Activated naive CD8-positive, alpha-beta T cell treated with anti-CD3 and anti-CD28 coated beads, Interleukin-2, amount 50 U/mL, for 24 hours (primary cell): Measurements from ENCODE around the gene PRRT4.

Experiments used
- ATAC-seq: fragments of 150-1000 bp; cut with Tn5 transposase; one replicate; pipeline ENCODE4 v1.10.0; 2021
- DNase-seq: peaks from one replicate; pipeline ENCODE4 v3.0.0; 2021
- H3K27ac Mint-ChIP-seq: one replicate; pipeline ENCODE4 v1.8.0; 2021; ENCODE audit warnings: mild to moderate bottlenecking, mixed read lengths
- H3K27me3 Mint-ChIP-seq: one replicate; pipeline ENCODE4 v1.8.0; 2021; ENCODE audit warnings: mixed read lengths
- H3K36me3 Mint-ChIP-seq: one replicate; pipeline ENCODE4 v1.8.0; 2021; ENCODE audit warnings: low read depth, mixed read lengths
- H3K4me1 Mint-ChIP-seq: one replicate; pipeline ENCODE4 v1.8.0; 2021; ENCODE audit warnings: mixed read lengths
- H3K4me3 Mint-ChIP-seq: one replicate; pipeline ENCODE4 v1.8.0; 2021; ENCODE audit warnings: mild to moderate bottlenecking, moderate library complexity, mixed read lengths
- H3K9me3 Mint-ChIP-seq: one replicate; pipeline ENCODE4 v1.8.0; 2021; ENCODE audit warnings: mixed read lengths

PRRT4 gene

DNA sequence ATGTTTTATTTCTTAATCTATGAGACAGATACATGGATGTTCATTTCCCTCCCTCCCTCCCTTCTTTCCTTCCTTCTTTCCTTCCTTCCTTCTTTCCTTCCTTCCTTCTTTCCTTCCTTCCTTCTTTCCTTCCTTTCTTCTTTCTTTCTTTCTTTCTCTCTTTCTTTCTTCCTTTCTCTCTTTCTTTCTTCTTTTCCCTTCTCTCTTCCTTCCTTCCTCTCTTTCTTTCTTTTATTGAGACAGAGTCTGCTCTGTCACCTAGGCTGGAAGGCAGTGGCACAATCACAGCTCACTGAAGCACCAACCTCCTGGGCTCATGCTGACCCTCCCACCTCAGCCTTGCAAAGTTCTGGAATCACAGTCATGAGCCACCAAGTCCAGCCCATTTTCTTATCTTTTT, 5.5 kb upstream of the PRRT4 start:
- Mint-ChIP-seq H3K4me1 (peaks cover 10% of the 10 kb centered on the region), H3K27me3 (peaks cover 48% of the 10 kb centered on the region), H3K9me3 (no peaks in the 10 kb centered on the region), H3K4me3 (no peak overlapping the region), H3K27ac (no peak overlapping the region), H3K36me3 (no peaks in the 10 kb centered on the region)
- DNase-seq: no peak
- no peak for ATAC-seq

DNA sequence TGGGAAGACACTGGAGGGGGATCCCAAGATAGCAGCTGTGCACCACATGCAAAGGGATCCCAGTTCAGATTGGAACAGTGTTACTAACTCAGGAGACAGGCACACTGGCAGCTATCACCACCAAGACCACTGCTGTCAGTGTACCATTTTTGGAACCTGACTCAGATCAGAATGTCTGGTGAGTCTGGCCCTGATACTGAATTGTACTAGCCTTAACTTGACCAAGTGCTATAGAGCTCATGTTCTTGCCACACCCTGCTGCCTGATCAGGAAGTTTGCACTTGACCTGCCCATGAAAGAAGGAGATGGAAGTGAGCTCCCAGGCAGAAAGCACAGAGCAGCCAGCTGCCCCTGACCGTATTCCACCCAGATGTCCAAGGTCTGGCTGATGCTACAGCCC, 4.8 kb upstream of the PRRT4 start:
- Mint-ChIP-seq H3K9me3 (no peaks in the 10 kb centered on the region), H3K27me3 (peaks cover 51% of the 10 kb centered on the region), H3K27ac (no peak overlapping the region), H3K4me1 (peaks cover 12% of the 10 kb centered on the region), H3K4me3 (no peak overlapping the region), H3K36me3 (no peaks in the 10 kb centered on the region)
- ATAC-seq: no peak
- no peak for DNase-seq

DNA sequence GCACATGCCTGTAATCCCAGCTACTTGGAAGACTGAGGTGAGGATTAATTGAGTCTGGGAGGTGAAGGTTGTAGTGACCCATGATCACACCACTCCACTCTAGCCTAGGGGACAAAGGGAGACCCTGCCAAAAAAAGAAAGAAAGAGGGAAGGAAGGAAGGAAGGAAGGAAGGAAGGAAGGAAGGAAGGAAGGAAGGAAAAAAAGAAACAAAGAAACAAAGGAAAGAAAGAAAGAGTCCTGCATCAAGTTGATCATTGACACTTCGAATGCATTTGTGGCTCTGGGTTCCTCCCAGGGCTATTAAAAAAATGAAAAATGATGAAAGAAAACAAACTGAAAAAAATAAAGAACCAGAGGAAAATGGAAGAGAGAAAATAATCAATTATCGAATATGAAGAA, 3.9 kb upstream of the PRRT4 start:
- DNase-seq (no peak), ATAC-seq (no peak)
- Mint-ChIP-seq H3K27me3 (peaks cover 58% of the 10 kb centered on the region), H3K27ac (no peak overlapping the region), H3K4me3 (no peak overlapping the region), H3K9me3 (no peaks in the 10 kb centered on the region), H3K4me1 (peaks cover 18% of the 10 kb centered on the region), H3K36me3 (no peaks in the 10 kb centered on the region)

DNA sequence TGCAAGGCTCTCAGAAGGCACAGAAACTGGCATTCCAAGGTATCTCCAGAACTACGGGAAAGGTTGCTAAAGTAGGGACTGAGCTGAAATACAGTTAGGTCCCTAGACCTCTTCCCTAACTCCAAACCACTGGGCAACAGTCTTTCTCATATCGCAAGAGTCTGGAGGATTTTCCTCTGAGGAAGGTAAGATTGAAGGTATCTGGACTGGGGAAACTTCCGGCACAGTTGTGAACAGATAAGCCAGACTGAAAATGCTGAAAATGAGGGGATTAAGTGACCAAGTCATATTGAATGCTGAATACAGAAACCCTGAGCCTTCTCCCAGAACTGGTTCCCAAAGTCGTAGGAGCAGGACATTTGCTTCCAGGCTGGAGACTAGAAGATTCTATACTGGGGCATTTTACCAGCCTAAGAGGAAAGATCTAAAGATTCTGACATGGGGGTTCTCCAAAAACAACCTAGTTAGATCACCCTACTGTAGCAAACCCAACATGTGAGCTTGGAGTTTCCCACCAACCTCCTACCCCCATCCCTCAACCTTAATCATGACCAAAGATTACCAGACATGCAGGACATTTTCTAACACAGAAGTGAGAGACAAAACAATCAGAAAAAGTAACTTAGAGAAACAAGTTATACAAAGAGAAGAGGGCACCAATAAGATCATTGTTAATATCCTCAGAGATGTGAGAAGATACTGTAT, 2.8 kb upstream of the PRRT4 start:
- ATAC-seq (no peak), DNase-seq (no peak)
- H3K27me3 Mint-ChIP-seq: peaks cover 69% of the 10 kb centered on the region
- no peak overlapping the region for H3K27ac Mint-ChIP-seq
- H3K4me1 Mint-ChIP-seq: peaks cover 18% of the 10 kb centered on the region
- H3K36me3 Mint-ChIP-seq: no peaks in the 10 kb centered on the region
- no peaks in the 10 kb centered on the region for H3K9me3 Mint-ChIP-seq
- no peak overlapping the region for H3K4me3 Mint-ChIP-seq

DNA sequence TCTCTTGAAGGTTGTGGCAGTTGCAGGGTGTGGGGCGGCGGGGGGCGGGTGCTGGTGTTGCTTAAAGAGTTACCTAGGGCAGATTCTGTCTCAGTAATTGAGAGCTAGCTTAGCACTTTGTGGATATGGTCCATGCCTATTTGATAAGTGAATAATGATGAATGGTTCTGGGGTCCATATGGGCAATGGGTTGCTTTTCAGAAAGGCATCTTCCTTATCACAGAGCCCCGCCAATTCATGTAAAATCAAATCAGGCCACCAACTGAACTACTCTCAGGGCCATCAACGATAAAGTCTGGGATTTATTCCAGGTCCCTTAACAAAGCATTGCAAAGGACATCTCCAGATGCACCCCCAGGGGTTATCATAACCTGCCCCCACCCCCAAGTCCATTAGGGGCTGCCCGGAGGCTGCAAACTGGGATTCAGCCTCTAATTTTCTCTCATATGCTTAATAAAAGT, 1.8 kb upstream of the PRRT4 start:
- Mint-ChIP-seq H3K27me3 (peaks cover 77% of the 10 kb centered on the region), H3K4me3 (no peak overlapping the region), H3K36me3 (no peaks in the 10 kb centered on the region), H3K4me1 (peaks cover 18% of the 10 kb centered on the region), H3K9me3 (no peaks in the 10 kb centered on the region), H3K27ac (no peak overlapping the region)
- no peak for ATAC-seq
- no peak for DNase-seq

DNA sequence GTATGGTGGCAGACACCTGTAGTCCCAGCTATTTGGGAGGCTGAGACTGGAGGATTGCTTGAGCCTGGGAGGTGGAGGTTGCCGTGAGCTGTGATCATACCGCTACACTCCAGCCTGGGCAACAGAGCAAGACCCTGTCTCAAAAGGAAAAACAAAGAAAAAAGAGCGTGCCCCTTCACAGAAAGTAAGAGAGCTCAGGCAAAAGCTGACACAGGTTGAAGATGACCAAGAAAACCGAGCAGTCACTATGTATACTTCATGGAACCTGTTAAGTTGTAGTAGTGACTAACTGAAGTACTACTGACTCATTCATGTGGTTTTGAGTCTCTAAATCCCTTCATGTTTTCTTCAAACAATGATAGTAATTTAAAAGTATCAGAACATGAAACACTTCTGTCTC, 1.2 kb upstream of the PRRT4 start:
- H3K4me1 Mint-ChIP-seq: peaks cover 18% of the 10 kb centered on the region
- H3K27ac Mint-ChIP-seq: no peak overlapping the region
- H3K4me3 Mint-ChIP-seq: no peak overlapping the region
- H3K36me3 Mint-ChIP-seq: no peaks in the 10 kb centered on the region
- ATAC-seq: peak; percentile 85
- peaks cover 79% of the 10 kb centered on the region for H3K27me3 Mint-ChIP-seq
- H3K9me3 Mint-ChIP-seq: no peaks in the 10 kb centered on the region
- no peak for DNase-seq

DNA sequence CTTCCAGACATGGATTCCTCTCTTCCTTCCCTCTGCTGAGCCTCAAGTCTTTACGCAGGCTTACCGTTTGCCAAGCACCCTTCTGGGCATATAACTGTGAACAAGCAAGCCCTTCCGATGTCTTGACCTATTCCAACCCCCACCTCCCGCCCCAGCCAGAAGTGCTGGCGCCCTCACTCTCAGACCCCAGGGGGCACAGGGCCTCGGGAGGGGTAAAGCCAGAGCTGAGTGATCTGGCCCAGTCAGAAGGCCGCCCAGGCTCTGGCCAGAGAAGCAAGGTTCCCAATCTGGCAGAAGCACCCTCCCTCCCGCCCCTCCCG, 1.2 kb downstream of the PRRT4 start:
- DNase-seq: no peak
- Mint-ChIP-seq H3K27ac (no peak overlapping the region), H3K27me3 (peaks cover 64% of the 10 kb centered on the region), H3K4me1 (peaks cover 18% of the 10 kb centered on the region), H3K4me3 (no peak overlapping the region), H3K36me3 (no peaks in the 10 kb centered on the region), H3K9me3 (no peaks in the 10 kb centered on the region)
- no peak for ATAC-seq

DNA sequence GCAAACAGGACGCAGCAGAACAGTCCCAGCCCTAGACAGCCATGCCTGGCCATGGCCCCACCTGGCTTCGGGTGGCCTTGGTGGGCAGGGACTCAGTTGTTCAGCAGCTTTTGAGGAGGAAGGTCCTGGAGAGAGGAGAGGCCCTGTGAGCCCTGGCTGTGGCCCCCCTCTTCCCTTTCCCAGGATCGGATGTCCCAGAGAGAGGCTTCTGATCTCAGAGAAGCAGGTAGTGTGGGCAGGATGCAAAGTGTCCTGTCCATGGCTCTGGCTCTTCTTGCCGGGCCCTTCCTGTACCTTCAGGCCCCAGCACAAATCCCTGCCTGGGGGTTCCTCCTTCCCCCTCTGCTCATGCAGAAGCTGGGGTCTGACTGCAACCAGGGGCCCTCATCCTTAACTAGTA, 1.6 kb downstream of the PRRT4 start:
- no peak overlapping the region for H3K4me3 Mint-ChIP-seq
- no peaks in the 10 kb centered on the region for H3K36me3 Mint-ChIP-seq
- H3K27me3 Mint-ChIP-seq: peaks cover 60% of the 10 kb centered on the region

DNA sequence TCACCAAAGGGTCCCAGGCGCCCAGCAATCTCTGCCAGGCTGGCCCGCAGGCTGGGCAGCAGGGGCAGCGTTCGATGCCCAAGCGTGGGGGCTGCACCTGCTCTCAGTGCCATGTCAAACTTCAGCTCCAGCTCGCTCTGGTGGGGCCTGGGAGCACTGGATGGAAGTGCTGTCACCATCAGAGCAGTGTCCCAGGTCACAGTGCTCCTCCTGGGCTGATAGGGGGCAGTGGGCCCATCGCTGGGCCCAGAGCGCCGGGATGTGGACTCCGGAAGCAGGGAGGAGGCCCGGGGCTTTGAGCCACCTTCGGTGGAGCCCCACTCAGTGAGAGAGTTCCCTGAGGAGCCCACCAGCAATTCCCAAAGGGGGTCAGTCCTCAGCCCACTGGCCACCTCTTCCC, 2.2 kb downstream of the PRRT4 start:
- no peak overlapping the region for H3K4me3 Mint-ChIP-seq
- no peaks in the 10 kb centered on the region for H3K9me3 Mint-ChIP-seq
- ATAC-seq: no peak
- DNase-seq: no peak
- no peaks in the 10 kb centered on the region for H3K36me3 Mint-ChIP-seq
- peaks cover 18% of the 10 kb centered on the region for H3K4me1 Mint-ChIP-seq
- H3K27ac Mint-ChIP-seq: no peak overlapping the region
- peaks cover 58% of the 10 kb centered on the region for H3K27me3 Mint-ChIP-seq

More for the DNA sequence above, 1.6 kb downstream of the PRRT4 start:
- Mint-ChIP-seq H3K4me1 (peaks cover 18% of the 10 kb centered on the region), H3K27ac (no peak overlapping the region), H3K9me3 (no peaks in the 10 kb centered on the region)
- ATAC-seq: no peak
- DNase-seq: no peak

DNA sequence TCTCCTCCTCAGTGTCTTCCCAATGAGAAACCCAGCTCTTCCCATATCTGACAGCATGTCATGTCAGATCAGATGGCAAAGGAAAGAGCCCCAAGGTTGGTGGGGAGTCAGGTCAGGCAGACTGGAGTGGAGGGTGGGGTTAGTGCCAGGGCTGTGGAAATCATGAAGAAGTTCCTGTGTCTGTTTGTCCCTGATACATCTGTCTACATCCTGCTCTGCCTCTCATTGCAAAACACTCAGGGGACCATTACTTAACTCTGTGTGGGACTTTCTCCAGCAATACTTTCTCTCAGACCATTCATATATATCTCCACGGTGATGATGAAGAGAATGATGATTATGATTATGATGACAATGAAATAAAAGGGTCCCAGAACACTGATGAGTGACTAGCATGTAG, 3.3 kb downstream of the PRRT4 start:
- Mint-ChIP-seq H3K27ac (no peak overlapping the region), H3K4me1 (peaks cover 18% of the 10 kb centered on the region), H3K4me3 (no peak overlapping the region), H3K27me3 (peaks cover 55% of the 10 kb centered on the region), H3K9me3 (no peaks in the 10 kb centered on the region), H3K36me3 (no peaks in the 10 kb centered on the region)
- ATAC-seq (no peak), DNase-seq (no peak)

DNA sequence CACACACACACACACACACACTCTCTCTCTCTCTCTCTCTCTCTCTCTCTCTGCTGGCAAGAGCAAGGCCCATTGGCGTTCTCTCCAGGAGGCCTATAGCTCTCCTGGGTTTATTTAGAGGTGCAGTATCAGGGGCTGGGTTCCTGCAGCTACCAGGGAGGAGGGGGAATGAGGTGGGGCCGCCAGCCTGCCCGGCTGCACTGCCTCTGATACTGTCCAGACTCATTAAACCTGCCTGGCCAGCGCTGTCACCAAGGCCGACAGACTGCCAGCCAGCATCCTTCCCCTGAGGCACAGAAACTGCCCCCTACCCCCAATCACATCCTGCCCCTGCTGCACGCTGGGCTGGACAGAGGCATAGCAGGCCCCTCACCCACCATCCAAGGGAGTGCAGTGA, 4.3 kb downstream of the PRRT4 start:
- Mint-ChIP-seq H3K27me3 (peaks cover 54% of the 10 kb centered on the region), H3K27ac (no peak overlapping the region), H3K4me3 (no peak overlapping the region), H3K36me3 (no peaks in the 10 kb centered on the region), H3K9me3 (no peaks in the 10 kb centered on the region), H3K4me1 (peaks cover 14% of the 10 kb centered on the region)
- ATAC-seq: no peak
- DNase-seq: no peak

DNA sequence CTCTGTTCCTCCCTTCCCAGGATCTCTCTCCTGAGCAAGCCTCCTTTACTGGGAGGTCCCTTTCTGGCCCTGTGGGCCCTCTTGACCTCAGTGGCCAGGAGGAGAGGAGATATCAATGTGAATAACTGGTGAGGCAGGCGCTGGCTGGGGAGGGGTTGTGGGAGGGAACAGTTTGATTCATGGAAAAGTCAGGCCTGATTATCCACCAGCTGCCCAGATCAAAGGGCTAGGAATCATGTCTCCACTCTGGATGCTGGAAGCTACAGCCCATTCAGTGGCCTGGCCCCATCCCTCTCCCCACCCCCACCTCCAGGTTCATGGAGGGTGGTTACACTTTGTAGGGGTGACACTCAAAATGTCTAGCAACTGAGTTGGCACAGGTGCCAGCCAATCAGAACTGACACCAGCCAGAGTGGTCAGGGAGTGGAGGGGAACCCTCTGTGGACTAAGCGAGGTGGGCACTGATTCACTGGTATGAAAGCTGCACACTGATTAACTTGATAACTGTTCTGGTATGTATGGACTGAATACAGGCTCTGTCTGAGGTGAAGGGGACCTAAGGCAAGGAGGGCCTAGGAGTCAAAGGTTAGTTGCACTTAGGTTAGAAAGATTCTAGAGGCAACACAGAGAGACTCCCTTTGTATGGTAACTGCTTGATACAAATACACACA, 4.8 kb downstream of the PRRT4 start:
- Mint-ChIP-seq H3K4me1 (peaks cover 9% of the 10 kb centered on the region), H3K36me3 (no peaks in the 10 kb centered on the region), H3K9me3 (no peaks in the 10 kb centered on the region), H3K27ac (no peak overlapping the region), H3K4me3 (no peak overlapping the region), H3K27me3 (peaks cover 49% of the 10 kb centered on the region)
- DNase-seq (no peak), ATAC-seq (no peak)

DNA sequence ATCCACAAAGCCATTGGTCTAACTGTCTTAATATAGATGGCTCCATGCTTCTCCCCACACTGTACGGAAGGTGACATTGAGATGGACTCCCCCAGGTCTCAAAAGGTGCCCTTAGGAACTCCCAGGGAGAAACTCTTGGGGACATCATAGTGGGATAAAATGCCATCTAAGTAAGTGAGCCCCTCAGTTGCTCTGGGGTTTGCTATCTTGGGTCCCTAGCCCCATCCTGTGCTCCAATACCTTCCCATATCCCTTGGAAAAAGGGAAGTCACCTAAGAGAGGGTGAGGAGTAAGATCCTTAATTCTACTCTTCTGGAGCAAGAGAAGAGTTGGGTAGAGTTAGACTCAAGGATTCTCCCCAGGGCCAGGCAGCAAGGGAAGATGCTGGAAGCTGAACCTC, 7.9 kb downstream of the PRRT4 start:
- H3K4me1 Mint-ChIP-seq: peaks cover 4% of the 10 kb centered on the region
- no peak overlapping the region for H3K4me3 Mint-ChIP-seq
- H3K27me3 Mint-ChIP-seq: peaks cover 46% of the 10 kb centered on the region
- H3K36me3 Mint-ChIP-seq: no peaks in the 10 kb centered on the region
- no peak overlapping the region for H3K27ac Mint-ChIP-seq
- H3K9me3 Mint-ChIP-seq: no peaks in the 10 kb centered on the region
- DNase-seq (no peak), ATAC-seq (no peak)

DNA sequence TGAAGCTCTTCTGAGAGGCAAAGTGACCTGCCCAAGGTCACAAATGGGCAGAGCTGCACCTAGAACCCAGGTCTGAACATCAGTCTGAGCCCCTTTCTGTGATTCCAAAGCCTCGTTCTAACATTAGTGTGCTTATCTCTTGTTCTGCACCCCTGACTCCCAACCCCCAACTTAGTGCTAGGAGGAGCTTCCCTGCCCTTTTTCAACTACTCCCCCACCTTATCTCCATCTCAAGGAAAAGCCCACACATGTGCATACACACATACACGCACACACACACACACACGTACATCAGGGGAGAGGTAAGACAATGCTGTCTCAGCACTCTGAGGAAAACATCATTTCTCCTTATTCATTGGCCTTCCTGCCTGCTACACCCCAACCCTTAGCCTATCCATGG, 8.3 kb downstream of the PRRT4 start:
- Mint-ChIP-seq H3K4me3 (no peak overlapping the region), H3K4me1 (peaks cover 4% of the 10 kb centered on the region), H3K27me3 (peaks cover 42% of the 10 kb centered on the region)

DNA sequence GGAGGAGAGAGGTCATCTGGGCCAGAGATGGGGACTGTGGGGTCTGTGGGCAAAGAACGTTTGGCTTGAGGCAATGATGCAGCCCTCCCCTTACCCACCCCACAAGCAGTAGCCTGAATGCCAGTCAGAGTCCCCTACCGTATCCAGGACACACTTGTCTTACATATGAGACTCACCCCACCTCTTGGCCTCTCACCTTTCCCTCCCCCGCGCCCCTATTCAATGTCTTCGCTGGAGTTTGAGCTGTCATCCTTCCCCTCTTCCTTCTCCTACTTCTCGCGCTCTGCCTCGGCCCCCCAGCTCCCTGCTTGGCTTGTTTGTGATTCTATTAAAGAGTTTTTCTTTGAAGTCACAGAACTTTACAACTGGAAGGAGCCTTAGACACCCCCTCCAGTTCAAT, 8.9 kb downstream of the PRRT4 start:
- Mint-ChIP-seq H3K27me3 (peaks cover 41% of the 10 kb centered on the region), H3K27ac (no peak overlapping the region), H3K4me3 (no peak overlapping the region), H3K4me1 (peaks cover 4% of the 10 kb centered on the region), H3K9me3 (no peaks in the 10 kb centered on the region), H3K36me3 (no peaks in the 10 kb centered on the region)
- ATAC-seq (no peak), DNase-seq (no peak)

More for the DNA sequence above, 8.3 kb downstream of the PRRT4 start:
- H3K9me3 Mint-ChIP-seq: no peaks in the 10 kb centered on the region
- DNase-seq (no peak), ATAC-seq (no peak)
- H3K36me3 Mint-ChIP-seq: no peaks in the 10 kb centered on the region
- no peak overlapping the region for H3K27ac Mint-ChIP-seq
